NCI-H446 (cell line): ENCODE measurements around the gene ARPIN.
A peak's percentile ranks its signal among the peaks of the same experiment; 100 is the strongest.
"Not testable (repeated sequence)": the region's sequence is repeated elsewhere in the genome, so short reads cannot be mapped to it uniquely, and the experiment has no call there.

Source experiments
- DNase-seq, 2 experiments: peaks; one replicate each; lab custom pipeline; 2025; lab: John Stamatoyannopoulos, UW

ARPIN gene

DNA sequence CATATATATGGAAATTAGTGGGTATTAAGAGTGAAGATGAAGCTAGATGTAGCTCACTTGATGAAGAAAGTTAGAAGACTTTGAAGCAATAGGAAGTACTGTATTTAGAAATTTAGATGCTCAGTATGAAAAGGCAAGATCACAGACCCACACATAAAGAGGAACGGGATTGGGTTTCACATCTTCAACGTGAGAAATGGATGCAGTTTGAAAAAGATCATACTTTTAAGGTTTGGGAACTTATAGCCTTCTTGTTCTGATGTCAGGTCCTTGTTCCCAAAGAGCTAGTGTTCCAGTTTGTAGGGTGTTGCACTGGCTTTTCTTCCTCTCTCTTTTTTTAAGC, 35.7 kb downstream of the ARPIN start:
- no peak for DNase-seq

GRCh38 chr15:89876396-89877082, 36.2 kb downstream of the ARPIN start:
- no peak for DNase-seq

DNA sequence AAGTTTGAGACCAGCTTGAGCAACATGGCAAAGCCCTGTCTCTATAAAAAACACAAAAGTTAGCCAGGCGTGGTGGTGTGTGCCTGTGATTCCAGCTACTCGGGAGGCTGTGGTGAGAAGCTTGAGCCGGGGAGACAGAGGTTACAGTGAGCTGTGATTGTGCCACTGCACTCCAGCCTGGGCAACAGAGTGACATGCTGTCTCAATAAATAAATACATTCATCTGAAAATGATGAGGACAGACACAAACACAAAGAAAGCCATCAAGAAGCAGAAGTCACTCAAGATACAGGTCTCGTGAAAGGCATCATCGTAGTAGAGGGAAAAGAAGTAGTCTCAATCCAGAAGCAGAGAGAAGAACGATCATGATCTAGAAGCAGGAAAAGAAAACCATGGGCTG, 37.0 kb downstream of the ARPIN start:
- DNase-seq = no peak

DNA sequence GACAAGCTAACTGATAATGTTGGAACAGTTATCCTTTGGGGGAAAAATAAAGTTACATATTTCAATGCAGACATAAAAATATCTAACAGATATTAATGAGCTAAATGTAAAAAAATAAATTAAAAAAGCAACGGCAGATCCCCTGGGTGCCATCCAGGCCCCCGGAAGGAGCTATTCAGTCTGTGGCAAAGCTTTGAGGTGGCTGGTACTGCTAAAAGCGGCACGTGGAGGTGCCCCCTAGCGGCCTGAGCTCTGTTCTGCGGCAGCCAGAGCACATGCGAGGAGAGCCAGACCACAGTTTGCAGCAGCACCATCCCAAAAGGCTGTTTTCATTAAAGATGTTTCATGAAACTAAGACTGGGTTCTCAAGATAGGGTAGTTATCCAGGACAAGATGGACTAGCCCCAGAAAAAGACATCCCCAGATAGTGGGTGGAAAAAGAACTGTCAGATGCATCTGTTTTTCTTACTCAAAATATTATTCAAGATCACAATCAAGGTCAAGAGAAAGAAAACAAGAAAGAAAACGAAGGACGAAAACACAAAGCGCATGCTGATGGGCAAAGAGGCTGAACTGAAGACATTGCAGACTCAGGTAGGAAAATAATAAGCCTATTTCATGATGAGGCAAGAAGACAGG, 37.7 kb downstream of the ARPIN start:
- peak in 1 of 2 experiments; percentile 80 for DNase-seq

- no peak for DNase-seq
Observed at GRCh38 chr15:89870688-89871288, 42.0 kb downstream of the ARPIN start.

DNA sequence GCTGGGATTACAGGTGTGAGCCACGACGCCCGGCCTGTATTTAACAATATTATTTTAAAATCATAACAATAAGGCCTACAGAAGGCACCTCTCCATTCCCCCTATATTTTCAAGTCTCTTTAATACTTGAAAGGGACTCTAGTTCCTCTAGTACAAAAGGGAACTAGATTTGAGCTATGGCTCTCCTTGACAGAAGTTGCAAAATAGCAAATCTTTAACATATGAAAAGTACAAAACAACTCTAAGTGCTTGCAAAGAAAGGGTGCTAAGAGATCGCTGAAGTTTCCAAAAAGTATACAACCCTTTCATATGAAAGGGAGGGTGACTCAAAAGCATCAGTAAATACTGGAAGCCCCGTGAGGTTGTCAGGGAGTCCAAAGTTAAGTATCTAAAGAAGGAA, 42.7 kb downstream of the ARPIN start:
- DNase-seq = no peak

DNA sequence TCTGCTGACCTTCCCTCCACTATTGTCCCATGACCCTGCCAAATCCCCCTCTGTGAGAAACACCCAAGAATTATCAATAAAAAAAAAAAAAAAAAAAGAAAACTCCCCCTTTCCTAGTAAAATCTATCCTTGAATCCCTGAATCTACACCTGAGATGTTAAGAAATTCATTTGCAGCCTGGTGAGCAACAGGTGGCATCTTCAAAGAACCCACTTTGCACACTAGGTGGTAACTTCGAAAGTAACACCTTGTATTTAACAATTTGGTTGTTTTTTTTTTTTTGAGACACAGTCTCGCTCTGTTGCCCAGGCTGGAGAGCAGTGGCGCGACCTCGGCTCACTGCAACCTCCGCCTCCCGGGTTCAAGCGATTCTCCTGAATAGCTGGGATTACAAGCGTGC, 43.3 kb downstream of the ARPIN start:
- DNase-seq = not testable (repeated sequence)

- no peak for DNase-seq
Observed at GRCh38 chr15:89864958-89865739, 47.6 kb downstream of the ARPIN start.

- DNase-seq = no peak
Observed at GRCh38 chr15:89863918-89864317, 48.8 kb downstream of the ARPIN start.

- no peak for DNase-seq
Observed at GRCh38 chr15:89860891-89861290, 51.9 kb downstream of the ARPIN start.

DNA sequence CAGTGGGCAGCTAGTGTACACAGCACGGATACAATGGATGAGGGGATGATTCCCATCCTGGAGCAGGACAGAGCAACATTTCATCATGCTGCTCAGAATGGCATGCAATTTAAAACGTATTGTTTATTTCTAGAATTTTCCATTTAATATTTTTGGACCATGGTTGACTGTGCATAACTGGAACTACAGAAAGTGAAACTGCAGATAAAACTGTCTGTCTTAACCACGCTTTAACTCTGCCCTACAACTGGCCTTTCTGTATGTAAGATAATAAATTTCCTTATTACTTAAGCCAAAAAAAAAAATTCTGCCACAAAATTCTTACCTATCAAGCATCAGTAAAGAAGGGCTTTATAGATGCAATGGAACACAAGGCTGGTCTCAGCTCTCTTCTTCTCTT, 52.3 kb downstream of the ARPIN start:
- no peak for DNase-seq

DNA sequence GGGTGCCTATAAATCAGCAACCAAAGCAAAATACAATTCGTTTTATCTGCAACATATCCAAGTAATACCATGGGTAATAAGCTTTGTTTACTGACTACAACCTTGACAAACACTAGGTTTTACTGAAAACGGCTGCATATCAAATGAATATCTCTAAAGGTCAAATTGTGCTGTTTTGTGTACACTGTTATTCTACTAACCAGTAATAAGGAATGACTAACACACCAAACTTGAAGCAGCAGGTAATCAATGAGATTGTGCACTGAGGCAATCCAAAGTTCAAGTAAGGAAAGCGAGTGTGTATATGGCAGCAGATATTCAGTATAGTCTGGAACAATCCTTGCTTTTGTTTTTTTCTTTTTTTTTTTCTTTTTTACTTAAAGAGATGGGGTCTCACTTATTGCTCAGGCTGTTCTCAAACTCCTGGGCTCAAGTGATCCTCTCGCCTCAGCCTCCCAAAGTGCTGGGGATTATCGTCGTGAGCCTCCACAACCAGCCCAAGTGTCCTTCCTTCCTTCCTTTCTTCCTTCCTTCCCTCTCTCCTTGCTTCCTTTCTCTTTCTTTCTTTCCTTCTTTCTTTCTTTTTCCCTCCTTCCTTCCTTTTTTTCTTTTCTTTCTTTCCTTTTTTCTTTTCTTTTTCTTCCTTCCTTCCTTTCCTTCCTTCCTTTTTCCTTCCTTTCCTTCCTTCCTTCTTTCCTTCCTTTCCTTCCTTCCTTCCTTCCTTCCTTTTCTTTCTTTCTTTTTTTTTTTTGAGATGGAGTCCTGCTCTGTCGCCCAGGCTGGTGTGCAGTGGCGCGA, 53.9 kb downstream of the ARPIN start:
- DNase-seq = no peak

GRCh38 chr15:89857673-89858072, 55.1 kb downstream of the ARPIN start:
- DNase-seq = no peak

- no peak for DNase-seq
Observed at GRCh38 chr15:89855948-89856347, 56.8 kb downstream of the ARPIN start.

- DNase-seq = not testable (repeated sequence)
Observed at GRCh38 chr15:89854863-89855262, 57.9 kb downstream of the ARPIN start.

GRCh38 chr15:89852342-89852995, 60.3 kb downstream of the ARPIN start:
- no peak for DNase-seq

GRCh38 chr15:89851673-89852341, 60.9 kb downstream of the ARPIN start:
- DNase-seq = no peak

DNA sequence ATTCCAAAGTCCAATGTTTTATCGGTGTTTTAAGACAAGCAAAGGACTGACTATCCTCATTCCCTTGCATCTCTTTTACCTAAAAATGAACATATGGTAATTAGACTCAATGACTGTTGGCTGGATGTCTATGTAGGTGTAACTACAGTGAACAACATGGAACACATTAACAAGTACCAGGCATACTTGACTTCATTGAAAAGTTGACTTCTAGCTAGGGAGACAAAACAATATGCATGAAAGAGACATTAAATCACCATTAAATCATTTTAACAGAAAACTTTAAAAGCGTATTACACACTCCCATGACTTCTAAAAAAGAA, 63.8 kb downstream of the ARPIN start:
- DNase-seq = no peak

DNA sequence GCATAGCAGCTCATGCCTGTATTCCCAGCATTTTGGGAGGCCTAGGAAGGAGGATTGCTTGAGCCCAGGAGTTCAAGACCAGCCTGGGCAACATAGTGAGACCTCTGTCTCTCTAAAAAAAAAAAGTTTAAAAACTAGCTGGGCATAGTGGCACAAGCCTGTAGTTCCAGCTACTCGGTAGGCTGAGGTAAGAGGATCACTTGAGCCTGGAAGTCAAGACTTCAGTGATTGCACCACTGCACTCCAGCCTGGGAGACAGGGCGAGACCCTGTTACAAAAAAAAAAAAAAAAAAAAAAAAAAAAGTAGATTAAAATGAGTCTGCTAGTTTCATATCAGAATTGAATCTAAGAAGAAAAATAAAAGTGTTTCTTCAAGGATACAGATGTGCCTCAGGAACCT, 65.7 kb downstream of the ARPIN start:
- DNase-seq = no peak

- no peak for DNase-seq
Observed at GRCh38 chr15:89845305-89845893, 67.4 kb downstream of the ARPIN start.
